ENCODE results near the gene C6orf15. TPM values are rescaled to one million over a fixed set of nuclear protein-coding genes. Genes with fewer than 3 reads are reported as not detected.

The C6orf15 gene
- total and polyA plus RNA-seq, 2 of the 8 experiments (the other 6 are each of a cell fraction or from before 2014, with no cell fraction given), result not detected

DNA sequence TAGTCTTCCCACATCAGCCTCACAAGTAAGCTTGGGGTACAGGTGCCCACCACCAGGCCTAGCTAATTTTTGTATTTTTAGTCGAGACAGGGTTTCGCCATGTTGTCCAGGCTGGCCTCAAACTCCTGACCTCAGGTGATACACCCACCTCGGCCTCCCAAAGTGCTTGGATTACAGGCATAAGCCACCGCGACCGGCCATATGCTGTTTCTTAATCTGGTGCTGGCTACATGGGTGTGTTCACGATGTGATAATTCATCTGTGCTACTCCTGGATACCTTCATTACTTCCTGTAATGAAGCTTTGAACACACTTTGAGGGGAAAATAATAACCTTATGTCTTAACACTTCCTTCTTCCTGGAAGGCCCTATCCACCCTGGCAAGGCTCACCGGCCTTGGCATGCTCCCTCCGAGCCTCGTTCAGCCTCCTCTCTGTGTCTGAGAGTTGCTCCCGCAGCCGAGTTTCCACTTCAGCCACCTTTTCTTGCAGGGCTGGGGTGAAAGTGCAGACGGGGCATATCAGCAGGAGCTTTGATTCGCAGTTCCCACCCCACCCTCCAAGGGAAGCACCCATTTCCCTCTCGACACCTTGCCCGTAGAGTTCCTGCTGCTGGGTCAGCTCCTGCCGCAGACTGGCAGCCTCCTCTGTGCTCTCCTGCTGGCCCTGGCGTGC is 32.1 kb upstream of the C6orf15 start:
- H3K27ac ChIP-seq (ENCODE audit: low read depth, low read length), result no peak overlapping the region
- no peak overlapping the region for H3K4me3 ChIP-seq (ENCODE audit: extremely low read depth in 1 of 4, insufficient read depth in 2 of 4, low read depth in 3 of 4, low read length in 4 of 4)
- H3K23me2 ChIP-seq (ENCODE audit: low read depth, low read length), result no peaks in the 10 kb centered on the region; the same call in 1 of the 2 replicates
- H3K9ac ChIP-seq (replicated peaks in 1 of 4; ENCODE audit: extremely low read depth in 1 of 4, low read depth in 3 of 4, low read length in 3 of 4), result no peak overlapping the region
- WGBS, 2 experiments (ENCODE audit: extremely low coverage in 1 of 2, insufficient coverage in 1 of 2, insufficient read length in 1 of 2, insufficient replicate concordance in 2 of 2, low coverage in 1 of 2, low lambda C conversion rate in 2 of 2, missing lambda C conversion rate in 1 of 2), result 93% methylated on average over 18 of the region's 18 CpGs; no CpG with 5 or more reads in 1 of the 2 experiments
- H4K8ac ChIP-seq (ENCODE audit: extremely low read depth, insufficient read depth, low read length), result no peak overlapping the region
- H3K23ac ChIP-seq (ENCODE audit: insufficient read length), result no peak overlapping the region
- H3K18ac ChIP-seq (ENCODE audit: extremely low read depth, low read length), result no peak overlapping the region
- H4K91ac ChIP-seq (replicated peaks; ENCODE audit: insufficient read length, low read length), result no peak overlapping the region
- H3K9me3 ChIP-seq (ENCODE audit: insufficient read depth in 2 of 2, low read depth in 1 of 2, low read length in 1 of 2), result no peaks in the 10 kb centered on the region
- no peak overlapping the region for H4K5ac ChIP-seq (ENCODE audit: insufficient read length, low read depth, low read length)
- peaks cover 2 to 30% (median 6%) of the 10 kb centered on the region in 4 experiments; a peak in 5 of 8 replicates for H3K36me3 ChIP-seq (ENCODE audit: control insufficient read depth in 2 of 4, insufficient read depth in 4 of 4, low read length in 3 of 4)
- POLR2A ChIA-PET (ENCODE audit: partially characterized antibody), result interaction anchor here (0.6 to 68.5 kb wide), 3 partner anchors 3 to 444 kb away, joined by 4 to 2251 read pairs (median 2251); partner anchors contain the start of genes CCHCR1, CDSN, POU5F1 and PSORS1C1
- no peak for FAIRE-seq
- no peaks in the 10 kb centered on the region for H3K79me2 ChIP-seq (ENCODE audit: control insufficient read depth in 1 of 2, insufficient read depth in 2 of 2, low read length in 2 of 2)
- H3K14ac ChIP-seq (ENCODE audit: insufficient read length), result no peak overlapping the region
- no peak overlapping the region for H2AFZ ChIP-seq (ENCODE audit: low read length)
- H2AK5ac ChIP-seq (ENCODE audit: low read depth, low read length), result no peak overlapping the region
- no peak overlapping the region for H2BK5ac ChIP-seq (ENCODE audit: low read depth, low read length)
- no peaks in the 10 kb centered on the region for H3K79me1 ChIP-seq (ENCODE audit: low read depth, low read length)
- no peak overlapping the region for H2BK15ac ChIP-seq (ENCODE audit: low read length)
- CTCF ChIA-PET (ENCODE audit: partially characterized antibody), result interaction anchor here (0.6 to 16.4 kb wide), 5 partner anchors 11 to 53 kb away, joined by 3 to 170 read pairs (median 4); no protein-coding TSS in a partner anchor
- no peak overlapping the region for H2BK12ac ChIP-seq (ENCODE audit: low read depth, low read length)
- H3K27me3 ChIP-seq (replicated peaks in 1 of 4; ENCODE audit: control insufficient read depth in 3 of 4, extremely low read depth in 1 of 4, insufficient read depth in 3 of 4, low read length in 3 of 4), result no peaks in the 10 kb centered on the region
- no peak for DNase-seq (ENCODE audit: low read depth in 1 of 2, low spot score in 2 of 2)
- H3K56ac ChIP-seq (replicated peaks; ENCODE audit: insufficient read length, low read depth, low read length), result no peak overlapping the region
- peaks cover 0 to 12% (median 6%) of the 10 kb centered on the region in 4 experiments; a peak in 5 of 7 replicates for H3K4me1 ChIP-seq (replicated peaks in 1 of 4; ENCODE audit: control insufficient read depth in 3 of 4, insufficient read depth in 4 of 4, low read length in 3 of 4)
- no peak overlapping the region for H2BK20ac ChIP-seq (ENCODE audit: low read length)
- H3K4me2 ChIP-seq (ENCODE audit: insufficient read depth in 1 of 2, low read depth in 2 of 2, low read length in 2 of 2), result no peak overlapping the region
- peaks cover 0 to 1% of the 10 kb centered on the region in 2 experiments for H4K20me1 ChIP-seq (replicated peaks in 1 of 2; ENCODE audit: control insufficient read depth in 1 of 2, insufficient read depth in 2 of 2, low read length in 2 of 2)
- no peak overlapping the region for H3K4ac ChIP-seq (replicated peaks; ENCODE audit: insufficient read length, low read depth, low read length)
- H2BK120ac ChIP-seq (replicated peaks; ENCODE audit: low read depth, low read length), result no peak overlapping the region
- TF ChIP-seq, protein P1, sequence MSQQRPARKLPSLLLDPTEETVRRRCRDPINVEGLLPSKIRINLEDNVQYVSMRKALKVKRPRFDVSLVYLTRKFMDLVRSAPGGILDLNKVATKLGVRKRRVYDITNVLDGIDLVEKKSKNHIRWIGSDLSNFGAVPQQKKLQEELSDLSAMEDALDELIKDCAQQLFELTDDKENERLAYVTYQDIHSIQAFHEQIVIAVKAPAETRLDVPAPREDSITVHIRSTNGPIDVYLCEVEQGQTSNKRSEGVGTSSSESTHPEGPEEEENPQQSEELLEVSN (IDR thresholded peaks at IDR 0.05), result no peak
- TF ChIP-seq TEAD4 (IDR thresholded peaks at IDR 0.05; ENCODE audit: low read depth, low read length) (no peak), SIX5 (IDR thresholded peaks at IDR 0.05; ENCODE audit: low read depth, low read length) (no peak), BACH1 (IDR thresholded peaks at IDR 0.05; ENCODE audit: low read length) (no peak), CBX5 (IDR thresholded peaks at IDR 0.05; ENCODE audit: low read depth, low read length) (no peak), SIRT6 (IDR thresholded peaks at IDR 0.05; ENCODE audit: low read length) (no peak), RXRA (IDR thresholded peaks at IDR 0.05; ENCODE audit: insufficient read depth, low read depth, low read length) (no peak), RBBP5 (IDR thresholded peaks at IDR 0.05; ENCODE audit: borderline replicate concordance, low read depth, low read length) (no peak), CTBP2 (IDR thresholded peaks at IDR 0.05; ENCODE audit: borderline replicate concordance, insufficient read depth, insufficient read length, low read length) (no peak), TAF1 (IDR thresholded peaks at IDR 0.05; ENCODE audit: low read depth, low read length) (no peak), BRCA1 (IDR thresholded peaks at IDR 0.05; ENCODE audit: low read depth, low read length) (no peak), CBX8 (IDR thresholded peaks at IDR 0.05; ENCODE audit: borderline replicate concordance, low read depth, low read length) (no peak), CHD1 (IDR thresholded peaks at IDR 0.05; ENCODE audit: low read depth, low read length) (no peak)

All from H1 (cell line).